ENCODE data around the gene SEC23A.
A peak's percentile ranks its signal among the peaks of the same experiment; 100 is the strongest.

GRCh38 chr14:39034481-39035296 lies 68.3 kb downstream of the SEC23A start:
- no peak for TF ChIP-seq GATA2 (IDR thresholded peaks at IDR 0.05; ENCODE audit: insufficient read depth, insufficient read length, low read depth, low read length)
- no peak for TF ChIP-seq POLR2A (IDR thresholded peaks at IDR 0.05; ENCODE audit: low read depth, low read length)
- TF ChIP-seq CTCF (IDR thresholded peaks at IDR 0.05; ENCODE audit: extremely low read depth in 1 of 2, insufficient read depth in 1 of 2, low read depth in 1 of 2, low read length in 2 of 2), result peak; percentile 36 to 41
- no peak for TF ChIP-seq EZH2 (IDR thresholded peaks at IDR 0.05; ENCODE audit: borderline replicate concordance, low read depth, low read length, severe bottlenecking)
